ENCODE results near the gene YY1. TPM values are rescaled to one million over a fixed set of nuclear protein-coding genes. Genes with fewer than 3 reads are reported as not detected.
A peak's percentile ranks its signal among the peaks of the same experiment; 100 is the strongest.

Gene YY1
- total and polyA plus RNA-seq, 7 donors: 26.7 to 61.5 (median 53.9) TPM

- H3K27me3 ChIP-seq: peaks cover 5 to 15% (median 5%) of the 10 kb centered on the region in 3 donors
- no peaks in the 10 kb centered on the region for H3K9me3 ChIP-seq
- WGBS, 2 donors: 68 to 87% methylated on average over 26 of the region's 26 CpGs
- no peak overlapping the region for H3K27ac ChIP-seq
- peaks cover 0 to 12% (median 10%) of the 10 kb centered on the region in 4 donors for H3K4me1 ChIP-seq
- no peaks in the 10 kb centered on the region for H3K36me3 ChIP-seq
- no peak overlapping the region for H3K4me3 ChIP-seq
- DNase-seq: no peak
- intact Hi-C loops (cut with DNase I): no loop called here
- TF ChIP-seq CTCF (IDR thresholded peaks at IDR 0.05) (no peak), EP300 (IDR thresholded peaks at IDR 0.05) (no peak), POLR2AphosphoS5 (IDR thresholded peaks at IDR 0.05) (no peak), POLR2A (IDR thresholded peaks at IDR 0.05) (no peak)
Observed at GRCh38 chr14:100313464-100314230, 74.7 kb downstream of the YY1 start.

GRCh38 chr14:100314724-100315123, 75.8 kb downstream of the YY1 start:
- no peak for DNase-seq
- no peak for TF ChIP-seq CTCF (IDR thresholded peaks at IDR 0.05)
- TF ChIP-seq POLR2AphosphoS5 (IDR thresholded peaks at IDR 0.05): no peak
- no peak for TF ChIP-seq EP300 (IDR thresholded peaks at IDR 0.05)
- TF ChIP-seq POLR2A (IDR thresholded peaks at IDR 0.05): no peak
- no peak overlapping the region for H3K27ac ChIP-seq
- H3K9me3 ChIP-seq: no peaks in the 10 kb centered on the region
- H3K36me3 ChIP-seq: no peaks in the 10 kb centered on the region
- WGBS, 2 donors: 39 to 82% methylated on average over 6 of the region's 6 CpGs
- peaks cover 5 to 15% (median 5%) of the 10 kb centered on the region in 3 donors for H3K27me3 ChIP-seq
- H3K4me3 ChIP-seq: no peak overlapping the region
- intact Hi-C loops (cut with DNase I): no loop called here
- H3K4me1 ChIP-seq: peaks cover 0 to 12% (median 10%) of the 10 kb centered on the region in 4 donors

DNA sequence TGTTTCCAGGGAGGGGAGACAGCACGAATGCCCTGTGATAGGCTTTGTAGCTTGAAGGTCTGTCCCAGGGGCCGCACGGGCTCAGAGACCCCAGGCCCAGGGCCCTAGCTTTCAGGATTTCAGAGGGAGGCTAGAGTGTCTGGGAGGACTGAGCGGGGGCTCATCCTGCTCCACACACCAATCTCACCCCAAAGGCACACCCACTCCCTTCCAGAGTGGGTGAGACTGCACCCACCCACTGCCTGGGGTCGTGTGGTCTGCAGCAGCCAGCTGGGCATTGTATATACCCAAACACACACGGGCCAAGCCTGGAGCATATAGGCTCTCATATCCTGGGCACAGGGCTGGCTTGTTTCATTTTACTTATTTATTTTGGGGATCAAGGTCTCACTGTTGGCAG, 78.4 kb downstream of the YY1 start:
- peaks cover 5 to 15% (median 5%) of the 10 kb centered on the region in 3 donors for H3K27me3 ChIP-seq
- no peak for TF ChIP-seq POLR2A (IDR thresholded peaks at IDR 0.05)
- TF ChIP-seq CTCF (IDR thresholded peaks at IDR 0.05): no peak
- no peak for TF ChIP-seq POLR2AphosphoS5 (IDR thresholded peaks at IDR 0.05)
- TF ChIP-seq EP300 (IDR thresholded peaks at IDR 0.05): no peak
- no peak for DNase-seq
- peaks cover 0 to 12% (median 10%) of the 10 kb centered on the region in 4 donors for H3K4me1 ChIP-seq
- H3K27ac ChIP-seq: peak overlapping the region in 3 of 4 donors; percentile 67 to 70 (median 69)
- intact Hi-C loops (cut with DNase I): no loop called here
- WGBS, 2 donors: 85 to 93% methylated on average over 6 of the region's 6 CpGs
- no peaks in the 10 kb centered on the region for H3K36me3 ChIP-seq
- H3K9me3 ChIP-seq: no peaks in the 10 kb centered on the region
- H3K4me3 ChIP-seq: peak overlapping the region in 1 of 4 donors; percentile 36

- intact Hi-C loops (cut with DNase I): no loop called here
- DNase-seq: peak; percentile 87
- TF ChIP-seq CTCF (IDR thresholded peaks at IDR 0.05) (peak; percentile 64 to 91 (median 74)), POLR2AphosphoS5 (IDR thresholded peaks at IDR 0.05) (peak in 1 of 4 donors; percentile 11), POLR2A (IDR thresholded peaks at IDR 0.05) (no peak), EP300 (IDR thresholded peaks at IDR 0.05) (no peak)
- WGBS, 2 donors: 30 to 33% methylated on average over 40 of the region's 40 CpGs
- Histone ChIP-seq H3K4me3 (peak overlapping the region; percentile 23 to 46 (median 40)), H3K27me3 (peaks cover 0 to 7% (median under 1%) of the 10 kb centered on the region in 3 donors), H3K27ac (peak overlapping the region; percentile 56 to 70 (median 68)), H3K36me3 (no peaks in the 10 kb centered on the region), H3K4me1 (peaks cover 0 to 12% (median 10%) of the 10 kb centered on the region in 4 donors), H3K9me3 (no peaks in the 10 kb centered on the region)
Observed at GRCh38 chr14:100317912-100318808, 79.2 kb downstream of the YY1 start.

Measured in sigmoid colon (tissue), 7 donors.